Muscle of arm (tissue), 12 donors: Measurements from ENCODE around the gene MITF. TPM values are rescaled to one million over a fixed set of nuclear protein-coding genes. Genes with fewer than 3 reads are reported as not detected.
A peak's percentile ranks its signal among the peaks of the same experiment; 100 is the strongest.
"Not testable (repeated sequence)": the region's sequence is repeated elsewhere in the genome, so short reads cannot be mapped to it uniquely, and the experiment has no call there.

ENCODE experiments used
- DNase-seq: peaks from one replicate; pipeline ENCODE4 v3.0.0-alpha.2; 2013
- polyA plus RNA-seq, 12 donors: library from polyadenylated mRNA; unstranded; fragments of 120-200 nt; gene quantifications; one replicate each; pipeline ENCODE4 v1.2.1, GENCODE V29; 2013; ENCODE audit not compliant: insufficient read length in 12 of 12

Gene MITF
- polyA plus RNA-seq, 12 donors = 5.9 to 16.3 (median 7.5) TPM; not detected in 1

DNA sequence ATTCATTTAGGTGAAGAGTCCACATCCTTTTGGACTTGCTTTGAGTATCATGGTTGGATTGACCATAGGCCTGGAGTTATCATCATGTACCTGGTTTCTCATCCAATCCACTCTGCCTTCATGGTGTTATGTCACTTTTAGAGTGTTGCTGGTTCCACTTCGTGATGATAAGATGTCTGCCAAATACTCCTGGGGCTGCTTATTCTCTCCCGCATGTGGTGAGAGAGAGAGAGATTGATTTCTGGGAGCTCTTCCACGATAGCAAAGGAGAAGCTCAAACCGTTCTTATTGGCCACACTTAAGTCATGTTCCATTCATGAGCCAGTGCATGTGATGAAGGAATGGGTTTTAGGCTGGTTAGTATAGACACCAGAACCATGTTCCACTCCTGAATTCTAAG lies 47.6 kb downstream of the MITF start:
- DNase-seq = no peak

DNA sequence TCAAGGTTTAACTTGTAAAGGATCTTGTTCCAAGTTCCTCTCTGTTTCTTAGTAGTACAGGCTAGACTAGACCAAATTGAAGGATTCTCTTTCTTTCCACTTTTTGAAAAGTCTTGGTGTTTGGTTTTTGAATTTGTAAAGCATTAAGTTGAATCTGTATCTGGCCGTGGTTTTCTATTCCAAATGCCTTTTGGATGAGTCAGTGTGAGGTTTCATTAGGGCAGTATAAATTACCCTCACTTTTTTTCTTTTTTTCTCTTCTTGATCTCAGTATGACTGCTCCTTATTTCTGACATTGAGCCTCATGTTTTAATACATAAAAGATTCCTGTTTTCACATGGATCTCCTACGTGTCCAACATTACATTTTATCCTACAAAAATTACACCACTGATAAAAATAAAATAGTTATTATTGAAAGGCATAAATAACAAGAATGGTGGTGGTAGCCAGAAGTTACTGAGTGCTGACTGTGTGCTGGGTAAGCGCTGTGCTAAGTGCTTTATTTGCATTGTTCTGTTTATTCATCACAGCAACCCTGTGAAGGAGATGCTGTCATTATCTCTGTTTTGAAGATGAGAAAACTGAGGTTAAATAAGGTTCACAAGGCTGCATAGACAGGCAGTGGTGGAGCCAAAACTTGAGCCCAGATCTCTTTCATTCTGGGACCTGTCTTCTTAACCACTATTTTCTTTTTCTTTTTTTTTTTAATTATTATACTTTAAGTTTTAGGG lies 48.3 kb downstream of the MITF start:
- DNase-seq = no peak

DNA sequence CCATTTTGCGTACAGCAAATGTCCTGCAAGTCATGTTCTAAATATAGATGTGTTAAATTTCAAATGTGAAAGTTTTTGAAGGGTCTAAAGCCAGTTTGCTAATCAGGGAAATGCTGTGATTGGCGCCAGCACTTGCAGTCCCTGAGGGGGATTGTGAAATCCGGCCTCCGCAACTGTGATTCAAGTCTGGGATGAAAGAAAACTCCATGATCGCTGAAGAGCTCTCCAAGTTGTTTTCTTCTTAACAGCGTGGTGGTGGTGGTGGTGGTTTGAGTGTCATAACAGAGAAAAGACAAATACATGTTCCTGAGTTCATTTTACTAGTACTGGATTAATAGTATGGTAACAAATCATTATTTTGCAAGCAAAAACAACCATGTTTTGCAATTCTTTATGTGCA lies 51.8 kb downstream of the MITF start:
- no peak for DNase-seq

DNA sequence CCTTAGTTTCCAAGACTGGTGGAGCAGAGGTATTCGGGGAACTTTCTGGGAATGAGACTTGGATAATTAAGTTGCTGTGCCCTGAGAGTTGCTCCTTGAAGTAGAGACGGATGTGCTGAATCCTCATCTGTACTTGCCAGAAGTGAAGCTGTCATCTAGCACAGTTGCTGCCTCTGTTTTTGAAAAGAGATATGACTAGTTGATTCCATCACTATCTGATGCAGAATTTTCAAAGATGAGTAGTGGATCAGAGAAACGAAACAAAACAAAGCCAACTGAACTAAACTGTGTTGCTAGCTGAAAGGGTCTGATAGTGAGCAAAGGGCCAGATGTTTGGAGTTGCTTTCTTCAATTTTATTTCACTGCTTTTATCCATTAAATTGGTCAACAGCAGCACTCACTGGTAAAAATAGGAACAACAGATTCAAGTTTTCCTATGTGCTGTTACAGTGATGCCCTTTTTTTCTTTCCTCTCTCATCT lies 52.7 kb downstream of the MITF start:
- peak; percentile 63 for DNase-seq

DNA sequence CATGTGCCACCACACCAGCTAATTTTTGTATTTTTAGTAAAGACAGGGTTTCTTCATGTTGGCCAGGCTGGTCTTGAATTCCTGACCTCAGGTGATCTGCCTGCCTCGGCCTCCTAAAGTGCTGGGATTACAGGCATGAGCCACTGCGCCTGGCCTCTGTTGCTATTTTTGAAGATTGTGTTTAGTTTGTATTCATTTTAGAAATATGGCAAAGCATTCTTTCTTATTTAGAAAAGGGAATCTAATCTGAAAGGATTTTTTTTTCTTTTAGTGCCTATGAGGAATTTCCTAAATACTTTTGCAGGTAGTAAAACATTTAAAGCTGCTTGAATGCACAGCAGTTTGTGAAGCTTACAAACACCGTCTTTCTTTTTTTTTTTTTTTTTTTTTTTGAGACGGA lies 56.9 kb downstream of the MITF start:
- not testable (repeated sequence) for DNase-seq

DNA sequence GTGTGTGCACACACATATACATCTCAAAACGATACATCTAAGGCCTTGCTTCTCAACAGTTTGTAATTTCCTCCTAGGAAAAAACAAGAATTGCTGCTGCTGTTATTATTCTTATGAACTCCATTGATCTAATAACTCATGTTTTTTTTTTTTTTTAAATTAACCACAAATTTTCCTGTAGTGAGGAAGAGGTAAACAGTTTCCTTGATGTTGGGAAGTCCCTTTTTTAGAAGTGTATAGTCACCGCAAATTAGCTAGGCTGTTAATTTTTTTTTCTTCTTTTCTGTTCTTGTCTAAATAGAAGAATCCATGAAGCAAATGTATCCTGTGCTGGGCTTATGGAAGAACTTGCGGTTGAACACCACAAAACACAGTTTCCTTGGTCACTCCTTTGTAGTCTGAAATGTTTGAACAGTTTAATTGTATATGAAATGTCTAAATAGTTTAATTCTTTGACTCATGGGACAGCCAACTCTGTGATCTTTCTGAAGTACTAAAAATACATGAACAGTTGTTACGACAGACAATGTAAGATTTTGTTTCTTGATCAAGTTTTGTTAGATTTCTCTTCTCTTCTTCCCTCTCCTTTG lies 64.5 kb downstream of the MITF start:
- no peak for DNase-seq

DNA sequence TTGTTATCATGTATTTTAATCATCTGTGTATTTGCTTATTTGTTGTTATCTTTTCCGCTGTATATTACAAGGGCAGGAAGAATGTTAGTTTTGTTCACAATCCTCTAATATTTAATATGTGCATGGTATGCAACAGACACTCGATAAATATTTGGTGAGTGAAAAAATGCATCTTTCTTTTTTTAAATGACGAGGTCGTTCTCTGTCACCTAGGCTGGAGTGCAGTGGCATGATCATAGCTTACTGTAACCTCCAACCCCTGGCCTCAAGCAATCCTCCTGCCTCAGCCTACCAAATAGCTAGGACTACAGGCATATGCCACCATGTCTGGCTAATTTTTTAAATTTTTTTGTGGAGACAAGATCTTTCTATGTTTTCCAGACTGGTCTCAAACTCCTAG lies 66.2 kb downstream of the MITF start:
- DNase-seq = no peak

DNA sequence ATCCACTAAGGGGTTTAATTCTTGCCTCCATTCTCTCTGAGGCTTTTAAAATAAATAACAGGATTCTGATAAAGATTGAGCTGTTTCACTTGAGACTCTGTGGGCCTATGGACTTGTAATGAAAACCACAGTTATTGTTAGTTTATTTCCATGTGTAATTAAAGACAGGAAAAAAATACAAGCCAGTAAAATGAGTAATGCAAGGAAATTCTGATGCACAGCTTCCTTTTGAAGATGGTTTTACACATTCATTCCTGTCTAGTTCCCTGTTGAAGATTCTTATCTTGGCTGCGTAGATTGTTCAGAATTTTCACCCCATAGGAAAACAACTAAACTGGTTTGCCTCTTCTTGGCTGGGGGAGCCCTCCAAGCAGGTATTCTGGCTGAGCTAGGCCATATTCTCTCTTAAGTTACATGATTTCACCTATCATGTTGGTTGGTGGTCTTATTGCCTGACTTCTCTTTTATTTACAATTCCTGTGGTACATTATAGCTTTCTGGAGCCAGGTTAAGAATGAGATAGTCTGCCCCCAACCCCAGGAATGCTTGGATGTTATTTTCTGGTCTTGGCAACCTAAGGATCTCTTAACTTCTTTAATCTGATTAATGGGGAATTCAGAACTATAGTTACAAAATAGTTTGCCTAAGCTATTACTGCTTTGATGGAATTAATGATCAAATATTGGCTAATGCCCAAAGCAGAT lies 67.6 kb downstream of the MITF start:
- DNase-seq = no peak

DNA sequence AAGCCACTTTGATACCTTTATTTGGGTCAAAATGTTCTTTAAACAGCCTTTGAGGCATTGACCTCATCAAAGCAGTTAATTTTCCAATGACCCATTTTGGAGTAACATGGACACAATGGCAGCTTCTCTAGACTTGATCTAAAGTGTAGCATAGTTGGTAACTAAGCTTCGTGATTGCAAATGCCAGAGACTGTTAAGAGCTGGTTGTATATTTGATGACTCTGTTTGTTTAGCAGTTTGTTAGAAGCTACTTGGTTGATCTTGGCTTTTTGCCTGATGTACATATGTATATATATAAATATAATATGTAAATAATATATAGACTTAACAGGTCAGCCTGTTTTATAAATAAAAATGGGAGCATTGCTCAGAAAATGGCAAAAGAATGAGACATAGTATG lies 68.4 kb downstream of the MITF start:
- no peak for DNase-seq

DNA sequence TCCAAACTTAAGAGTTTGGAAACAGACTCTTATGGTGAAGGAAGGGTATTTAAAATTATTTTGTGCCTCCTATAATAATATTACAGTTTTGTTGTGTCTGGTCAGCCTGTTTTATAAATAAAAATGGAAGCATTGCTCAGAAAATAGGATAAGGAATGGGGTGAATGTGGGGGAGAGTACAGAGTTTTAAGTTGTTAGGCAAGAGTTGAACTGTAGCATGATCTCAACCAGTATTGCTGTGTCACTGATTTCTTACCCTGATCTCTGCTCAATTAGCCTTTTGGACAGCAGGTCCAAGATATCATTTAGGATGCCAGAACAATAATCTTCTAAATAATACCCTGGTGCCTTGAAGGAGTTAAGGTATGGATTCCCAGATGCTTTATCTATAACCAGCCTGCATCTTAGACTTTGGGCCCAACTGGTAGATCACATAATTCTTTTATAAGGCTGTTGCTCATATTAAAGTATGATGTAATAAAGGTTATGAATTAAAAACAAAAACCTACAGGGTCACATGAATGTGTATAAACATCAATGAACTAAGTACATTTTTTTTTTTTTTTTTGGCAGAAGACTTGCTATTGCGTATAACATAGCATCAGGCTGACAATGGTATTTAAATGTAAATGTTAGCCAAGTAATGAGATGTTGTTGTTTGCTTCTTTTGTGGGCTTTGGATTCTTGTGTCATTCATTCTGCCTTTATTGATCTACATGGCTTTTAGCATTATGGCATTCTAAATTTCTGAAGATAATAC lies 70.0 kb downstream of the MITF start:
- no peak for DNase-seq

DNA sequence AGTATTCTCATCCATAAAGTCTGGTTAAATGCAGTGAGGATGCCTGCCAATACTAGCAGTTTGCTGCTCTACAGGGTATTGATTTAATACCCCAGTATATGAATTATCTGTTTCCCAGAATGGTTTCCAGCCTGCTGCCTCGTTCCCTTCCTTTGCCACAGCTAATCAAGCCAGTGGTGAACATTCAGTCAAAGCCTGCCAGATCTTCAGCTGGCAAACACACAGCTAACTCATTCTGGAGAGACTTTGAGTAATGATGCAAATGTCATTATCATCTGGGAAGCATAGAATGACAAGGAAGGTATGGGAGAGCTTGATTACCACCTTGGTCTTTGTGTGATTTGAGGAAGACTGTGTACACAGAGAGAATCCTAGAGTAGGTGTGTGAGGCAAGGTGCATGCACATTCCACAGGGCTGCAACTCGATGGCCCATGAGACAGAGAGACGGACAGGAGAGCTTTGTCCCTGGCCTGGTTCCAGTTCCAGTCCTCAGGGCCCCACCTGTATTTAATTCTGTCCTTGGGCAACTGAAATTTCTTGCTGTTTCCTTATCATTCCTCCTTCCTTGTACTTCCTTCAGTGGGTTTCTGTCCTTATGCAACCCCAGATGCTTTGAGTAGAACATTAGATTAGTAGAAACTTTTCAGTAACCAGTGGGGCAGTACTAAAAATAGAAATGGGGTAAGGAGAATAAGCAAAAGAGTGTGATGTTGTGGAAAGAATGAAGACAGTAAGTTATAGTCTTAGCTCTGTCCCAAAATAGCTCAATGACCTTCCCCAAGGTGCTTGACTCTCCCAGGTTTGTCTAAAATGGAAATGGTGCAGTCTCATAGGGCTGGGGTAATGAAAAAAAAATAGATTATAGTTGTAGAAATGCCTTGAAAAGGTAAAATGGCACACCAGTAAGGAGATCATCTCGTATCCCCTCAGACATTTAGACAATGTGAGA lies 72.5 kb downstream of the MITF start:
- DNase-seq = no peak

DNA sequence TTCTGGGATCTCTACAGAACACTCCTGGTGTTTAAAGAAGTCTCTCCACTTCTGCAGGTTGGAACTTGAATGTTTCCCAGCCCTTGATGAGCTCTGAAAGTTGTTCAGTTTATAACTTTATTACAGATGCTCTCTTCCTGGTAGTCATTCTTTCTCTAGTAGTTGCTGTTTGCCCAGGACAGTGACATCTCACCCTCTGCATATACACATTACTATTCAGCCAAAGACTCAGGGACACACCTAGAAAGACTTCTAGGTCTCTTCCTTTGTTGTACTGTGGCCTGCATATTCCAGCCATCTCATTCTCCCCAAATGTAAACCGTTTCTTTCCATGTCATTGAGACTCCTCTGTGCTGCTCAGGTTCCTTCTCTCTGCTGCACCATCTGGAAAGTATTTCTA lies 76.7 kb downstream of the MITF start:
- no peak for DNase-seq

DNA sequence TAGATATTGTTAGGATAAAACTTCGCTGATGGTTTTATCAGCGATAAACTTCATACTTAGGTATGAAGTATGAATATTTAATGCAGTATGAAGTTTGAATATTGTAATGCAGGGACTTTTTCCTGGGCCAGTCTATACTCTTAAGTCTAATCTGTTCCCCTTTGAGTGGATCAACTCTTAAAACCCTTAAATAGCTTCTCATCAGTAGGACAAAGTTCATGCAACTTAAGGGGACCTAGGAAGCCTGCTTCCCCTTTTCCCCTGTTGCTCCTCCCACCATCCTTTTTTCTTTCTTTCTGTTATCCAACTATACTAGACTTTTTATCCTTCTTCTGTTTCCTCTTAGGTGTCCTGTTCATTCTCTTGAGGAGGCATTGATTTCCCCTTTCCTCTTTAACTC lies 78.7 kb downstream of the MITF start:
- DNase-seq = no peak

DNA sequence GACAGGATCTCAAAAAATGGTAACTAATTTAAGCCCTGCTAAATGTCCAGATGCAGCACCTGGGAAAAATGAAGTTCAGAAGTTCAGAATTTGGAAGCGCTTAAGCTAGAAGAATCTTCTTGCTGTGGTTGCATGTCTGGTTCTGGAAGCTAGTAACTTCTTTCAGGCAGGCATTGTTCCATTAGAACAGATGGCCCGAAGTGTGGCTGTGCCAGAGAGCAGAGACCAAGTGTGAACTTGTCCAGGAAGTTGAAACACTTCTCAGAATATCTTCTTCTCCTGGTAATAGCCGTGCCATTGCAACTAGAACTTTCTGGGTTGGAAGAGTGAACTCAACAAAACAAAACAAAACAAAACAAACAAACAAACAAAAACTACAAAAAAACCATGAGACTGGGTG lies 80.0 kb downstream of the MITF start:
- DNase-seq = no peak

DNA sequence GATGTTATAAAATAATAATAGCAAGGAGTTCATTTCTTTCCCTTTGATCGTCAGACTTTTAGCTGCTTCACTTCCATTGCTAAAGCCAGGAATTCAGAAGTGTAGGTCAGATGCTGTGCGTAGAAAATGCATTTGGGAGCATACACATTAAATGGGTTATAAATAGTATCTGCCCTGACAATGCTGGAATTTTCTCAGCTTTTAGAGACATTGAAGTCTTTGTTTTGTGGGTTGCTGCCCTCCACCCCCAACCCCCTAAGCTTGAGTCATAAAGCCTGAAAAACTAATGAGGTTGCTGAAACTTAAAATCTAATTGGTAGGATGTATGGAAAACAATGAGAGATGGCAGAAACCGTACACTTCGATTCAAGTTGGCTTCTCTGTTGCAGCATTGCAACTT lies 81.9 kb downstream of the MITF start:
- DNase-seq = no peak

DNA sequence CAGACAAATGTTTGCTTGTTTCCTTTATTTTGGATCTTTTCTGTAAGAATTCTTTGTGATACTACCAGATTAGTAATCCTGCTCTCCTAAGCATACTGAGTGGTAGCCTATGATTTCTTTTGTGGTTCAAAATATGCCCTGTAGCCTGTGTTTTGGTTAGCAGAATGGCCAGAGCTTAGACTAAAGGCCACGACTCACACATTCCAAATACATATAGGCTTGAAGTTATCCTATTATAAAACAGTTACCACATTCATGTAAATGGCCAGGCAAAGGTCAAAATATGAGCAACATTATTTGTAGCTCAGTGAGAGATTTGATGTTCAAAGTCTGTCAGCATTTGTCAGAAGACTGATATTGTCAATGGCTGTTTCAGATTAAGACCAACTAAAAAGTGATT lies 84.5 kb downstream of the MITF start:
- DNase-seq = no peak

DNA sequence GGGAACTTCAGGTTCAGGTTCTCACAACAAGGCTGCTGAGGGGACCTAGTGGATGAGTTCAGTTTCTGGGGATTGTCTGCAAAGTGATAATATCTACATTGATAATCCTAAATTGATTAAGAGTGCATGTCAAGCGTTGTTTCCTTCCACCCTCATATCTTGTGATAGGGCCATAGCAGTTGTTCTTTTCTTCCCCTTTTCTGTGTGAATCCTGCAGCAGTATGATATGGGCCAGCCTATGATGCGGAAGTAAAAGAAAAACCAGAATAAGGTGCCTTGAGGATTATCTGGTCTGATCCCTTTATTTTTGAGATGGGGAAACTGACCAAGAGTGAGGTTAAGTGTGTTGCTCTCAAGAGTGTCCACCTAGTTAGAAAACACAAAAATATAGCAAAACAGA lies 86.2 kb downstream of the MITF start:
- no peak for DNase-seq

DNA sequence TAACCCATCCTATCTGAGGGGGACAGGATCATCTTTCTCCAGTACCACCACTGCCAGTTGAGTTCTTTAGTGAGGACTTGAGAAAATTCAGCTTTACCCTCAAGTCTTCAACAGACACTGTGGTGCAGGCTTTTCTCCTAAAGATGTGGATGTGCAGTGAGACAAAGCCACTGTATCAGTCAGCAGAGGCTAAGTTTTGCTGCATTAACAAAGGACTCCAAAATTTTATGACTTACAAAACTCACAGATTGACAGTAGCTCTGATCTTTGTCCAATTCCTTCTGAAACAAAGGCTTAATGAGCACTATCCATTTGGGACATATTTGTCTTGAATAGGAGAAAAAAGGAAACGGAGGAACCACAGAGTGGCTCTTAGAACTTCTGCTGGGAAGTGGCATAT lies 87.9 kb downstream of the MITF start:
- no peak for DNase-seq

DNA sequence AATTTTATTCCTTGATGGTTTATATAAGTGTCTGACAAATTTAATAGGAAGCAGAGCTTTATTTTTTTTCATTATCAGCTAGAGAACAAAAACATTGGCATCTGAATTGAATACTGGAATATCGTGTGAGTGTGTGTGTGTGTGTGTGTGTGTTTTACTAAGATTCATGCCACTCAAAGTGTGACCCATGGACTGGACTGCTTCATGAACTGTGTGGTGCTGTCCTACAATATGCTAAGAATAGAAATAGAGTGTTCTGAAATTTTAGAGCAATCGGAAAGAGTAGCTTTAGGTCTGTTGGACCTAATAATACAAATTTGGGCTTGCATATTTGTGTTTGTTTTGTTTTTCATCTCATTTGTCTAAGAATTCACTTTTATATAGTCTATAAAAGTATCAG lies 89.6 kb downstream of the MITF start:
- no peak for DNase-seq

DNA sequence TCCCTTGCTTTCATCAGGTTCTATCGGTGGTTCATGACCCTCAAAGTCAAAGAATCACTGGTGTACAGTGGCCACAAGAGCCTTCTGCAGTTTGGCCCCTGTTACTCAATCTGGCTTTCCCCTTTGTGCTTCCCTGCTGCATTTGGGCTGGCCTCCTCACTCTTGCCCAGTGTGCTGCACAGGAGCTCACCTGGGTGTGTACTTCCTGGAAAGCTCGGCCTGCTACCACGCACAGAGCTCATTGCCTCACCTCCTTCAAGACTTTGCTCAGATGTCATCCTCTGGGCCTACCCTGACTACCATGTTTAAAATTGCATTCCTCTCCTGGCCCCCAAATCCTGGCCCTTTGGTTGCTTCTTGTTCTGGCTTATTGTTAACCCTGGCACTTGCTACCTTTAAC lies 90.9 kb downstream of the MITF start:
- DNase-seq = no peak

DNA sequence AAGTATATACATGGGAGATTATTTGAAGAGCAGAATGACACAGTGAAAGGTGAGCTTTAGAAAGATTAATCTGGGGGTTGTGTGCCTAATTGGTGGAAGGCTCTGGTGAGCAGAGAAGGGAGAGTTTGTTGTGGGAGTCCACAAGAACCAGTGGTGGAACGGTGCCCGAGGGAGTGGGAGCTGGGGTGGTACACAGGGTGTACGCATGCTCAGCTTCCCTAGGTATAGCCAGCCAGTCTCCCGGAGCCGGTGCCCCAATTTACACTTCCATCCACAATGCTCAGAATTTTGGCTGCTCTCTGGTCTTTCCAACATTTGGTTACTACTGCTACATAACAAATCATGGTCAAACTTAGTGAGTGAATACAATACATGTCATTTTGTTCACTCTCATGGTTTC lies 92.5 kb downstream of the MITF start:
- no peak for DNase-seq
